ENCODE measurements around the gene NOC2L.
A peak's percentile ranks its signal among the peaks of the same experiment; 100 is the strongest.

Gene NOC2L

GRCh38 chr1:913491-914130 is 45.4 kb downstream of the NOC2L start:
- no peak for DNase-seq

DNA sequence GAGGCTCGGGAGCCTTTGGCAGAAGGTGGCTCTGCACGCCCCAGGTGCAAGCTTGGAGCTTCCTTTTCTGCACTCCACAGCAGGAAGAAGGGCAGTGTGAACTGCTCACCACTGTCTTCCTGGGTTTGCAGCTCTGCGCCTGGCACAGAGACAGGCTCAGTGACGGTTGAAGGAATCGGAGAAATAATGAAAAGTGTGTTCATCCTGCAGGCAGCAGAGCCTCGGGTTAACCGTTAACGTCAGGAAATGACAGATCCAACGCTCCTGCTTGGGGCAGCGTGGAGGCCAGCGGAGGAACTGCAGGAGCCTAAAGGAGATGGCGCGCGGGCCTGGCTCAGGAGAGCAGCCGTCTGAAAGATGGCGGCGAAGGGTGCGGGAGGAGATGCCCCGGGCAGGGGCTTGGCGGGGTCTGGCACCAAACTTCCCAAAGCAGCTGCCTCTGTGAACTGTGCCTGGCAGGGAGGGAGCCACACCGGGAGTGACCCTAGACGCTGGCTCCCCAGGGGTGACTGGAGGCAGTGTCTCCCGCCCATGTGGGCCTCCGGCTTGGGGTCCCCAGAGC is 46.2 kb downstream of the NOC2L start:
- DNase-seq, result peak; percentile 16

- DNase-seq, result no peak
Measured at GRCh38 chr1:911875-912739, 46.9 kb downstream of the NOC2L start.

GRCh38 chr1:910881-911721 is 48.0 kb downstream of the NOC2L start:
- DNase-seq, result no peak

- no peak for DNase-seq
Measured at GRCh38 chr1:910311-910880, 48.7 kb downstream of the NOC2L start.

- no peak for DNase-seq
Measured at GRCh38 chr1:909861-910310, 49.2 kb downstream of the NOC2L start.

DNA sequence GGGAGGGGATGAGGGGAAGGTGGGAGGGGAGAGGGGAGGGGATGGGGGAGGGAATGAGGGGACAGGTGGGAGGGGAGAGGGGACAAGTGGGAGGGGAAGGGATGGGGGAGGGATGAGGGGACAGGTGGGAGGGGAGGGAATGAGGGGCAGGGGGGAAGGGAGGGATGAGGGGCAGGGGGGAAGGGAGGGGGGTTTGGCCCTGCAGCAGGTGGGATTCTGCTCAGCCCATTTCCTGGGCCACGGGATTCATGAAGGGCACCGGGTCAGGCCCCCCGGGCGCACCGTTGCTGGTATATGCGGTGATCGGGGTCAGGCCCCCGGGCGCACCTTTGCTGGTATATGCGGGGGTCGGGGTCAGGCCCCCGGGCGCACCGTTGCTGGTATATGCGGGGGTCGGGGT is 50.4 kb downstream of the NOC2L start:
- DNase-seq, result no peak

DNA sequence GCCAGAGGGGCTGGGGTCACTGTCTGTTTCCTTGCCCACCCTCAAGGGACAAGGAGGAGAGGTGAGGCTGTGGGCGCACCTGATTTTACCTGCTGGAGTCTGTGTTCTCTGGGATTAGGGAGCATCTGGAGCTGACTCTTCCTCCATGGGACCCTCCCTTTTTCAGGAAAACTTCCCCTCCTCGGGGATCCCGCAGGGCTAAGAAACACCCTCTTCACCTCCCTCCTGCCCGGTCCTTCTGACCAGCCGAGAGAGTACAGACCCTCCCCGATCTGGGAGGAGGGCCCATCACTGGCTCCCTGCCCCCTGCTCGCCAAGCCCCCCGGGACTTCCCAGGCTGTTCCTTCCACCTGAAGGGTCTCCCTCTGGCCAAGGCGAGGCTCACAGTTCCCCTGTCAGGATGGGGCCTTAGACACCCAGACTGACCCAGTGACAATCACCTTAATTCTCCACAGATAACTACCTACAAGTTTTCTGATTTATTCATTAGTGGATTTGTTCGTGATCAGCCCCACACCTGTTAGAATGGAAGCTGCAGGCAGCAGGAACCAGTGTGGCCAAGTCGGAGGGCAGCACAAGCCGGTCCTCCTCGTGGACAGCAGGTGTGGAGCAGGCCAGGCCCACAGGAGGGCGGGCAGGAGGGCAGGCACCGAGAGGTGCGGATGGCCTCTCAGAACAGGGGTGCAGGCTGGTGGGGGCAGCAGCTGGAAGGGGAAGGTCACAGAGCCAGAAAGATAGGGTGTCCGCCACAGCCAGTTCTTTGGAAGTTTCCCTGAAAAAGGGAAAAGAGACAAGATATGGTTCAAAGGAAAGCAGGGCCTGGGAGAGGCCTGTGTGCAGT is 51.2 kb downstream of the NOC2L start:
- DNase-seq, result no peak

DNA sequence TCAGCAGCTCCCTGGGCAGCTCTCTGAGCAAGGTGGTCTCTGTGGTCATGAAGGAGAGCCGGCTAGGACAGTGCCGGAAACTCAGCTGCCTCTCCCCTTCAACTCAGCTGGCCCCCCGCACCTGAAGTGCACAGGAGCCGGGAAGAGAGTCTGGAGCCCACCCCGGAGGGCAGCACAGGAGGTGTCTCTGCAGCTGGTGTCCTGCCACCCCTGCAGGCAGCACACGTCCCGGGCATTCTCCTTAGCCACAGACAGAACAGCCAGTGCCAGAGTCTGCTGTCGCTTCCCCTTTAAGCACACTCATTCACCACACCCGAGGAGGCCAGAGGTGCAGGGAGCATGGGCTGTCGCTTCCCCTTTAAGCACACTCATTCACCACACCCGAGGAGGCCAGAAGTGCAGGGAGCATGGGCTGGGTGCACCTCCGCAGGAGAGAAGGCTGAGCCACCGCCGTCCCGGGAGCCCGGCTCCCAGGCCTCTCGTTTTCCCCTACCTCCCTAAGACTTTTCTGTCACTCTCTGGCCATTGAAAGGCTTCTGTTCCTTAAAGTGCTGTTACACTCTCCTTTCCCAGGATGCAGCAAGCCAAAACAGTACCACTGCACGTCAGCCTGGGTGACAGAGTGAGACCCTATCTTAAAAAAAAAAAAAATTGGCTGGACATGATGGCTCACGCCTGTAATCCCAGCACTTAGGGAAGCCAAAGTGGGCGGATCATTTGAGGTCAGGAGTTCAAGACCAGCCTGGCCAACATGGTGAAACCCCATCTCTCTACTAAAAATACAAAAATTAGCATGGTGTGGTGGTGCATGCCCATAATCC is 52.2 kb downstream of the NOC2L start:
- DNase-seq, result no peak

GRCh38 chr1:905811-906599 is 53.1 kb downstream of the NOC2L start:
- DNase-seq, result no peak

- no peak for DNase-seq
Measured at GRCh38 chr1:905071-905749, 53.8 kb downstream of the NOC2L start.

GRCh38 chr1:904310-904950 is 54.6 kb downstream of the NOC2L start:
- peak; percentile 69 for DNase-seq

DNA sequence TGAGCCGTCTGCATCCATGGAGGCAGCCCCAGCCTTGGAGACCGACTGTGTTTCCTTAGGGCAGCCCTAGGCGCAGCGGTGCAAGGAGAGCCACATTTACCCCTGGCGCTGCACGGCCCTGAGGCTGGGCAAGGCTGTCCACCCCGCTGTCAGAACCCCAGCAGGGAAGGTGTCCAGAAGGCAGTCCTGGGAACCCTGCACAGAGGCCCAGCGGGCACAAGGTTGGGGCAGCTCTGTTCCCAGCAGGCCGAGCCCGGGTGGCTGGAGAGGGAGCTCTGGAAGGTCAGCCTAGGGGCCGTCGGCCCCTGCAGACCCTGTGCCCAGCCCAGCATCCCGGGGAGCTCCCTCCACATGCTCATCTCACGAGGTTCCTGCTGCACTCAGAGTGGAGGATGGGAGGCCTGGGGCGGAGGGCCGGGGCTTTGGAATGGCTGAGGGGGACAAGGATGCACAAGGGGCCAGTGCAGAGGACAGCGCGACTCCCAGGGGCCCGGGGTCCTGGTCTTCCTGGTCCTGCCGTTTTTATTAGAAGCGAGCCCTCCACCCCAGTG is 55.3 kb downstream of the NOC2L start:
- no peak for DNase-seq

DNA sequence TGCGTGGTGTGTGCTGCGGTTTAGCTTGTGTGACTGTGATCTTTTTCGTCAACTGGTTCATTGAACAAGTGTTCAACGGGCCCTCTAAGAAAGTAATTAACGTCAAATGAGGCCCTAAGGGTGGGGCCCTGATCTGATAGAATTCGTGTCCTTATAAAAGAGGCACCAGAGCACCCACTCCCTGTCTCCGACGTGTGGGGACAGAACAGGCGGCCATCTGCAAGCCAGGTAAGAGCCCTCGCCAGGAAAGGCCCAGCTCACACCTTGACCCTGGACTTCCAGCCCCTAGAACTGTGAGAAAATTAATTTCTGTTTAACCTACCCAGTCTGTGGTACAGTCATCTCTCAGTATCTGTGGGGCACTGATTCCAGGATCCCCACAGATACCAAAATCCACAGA is 55.8 kb downstream of the NOC2L start:
- no peak for DNase-seq

DNA sequence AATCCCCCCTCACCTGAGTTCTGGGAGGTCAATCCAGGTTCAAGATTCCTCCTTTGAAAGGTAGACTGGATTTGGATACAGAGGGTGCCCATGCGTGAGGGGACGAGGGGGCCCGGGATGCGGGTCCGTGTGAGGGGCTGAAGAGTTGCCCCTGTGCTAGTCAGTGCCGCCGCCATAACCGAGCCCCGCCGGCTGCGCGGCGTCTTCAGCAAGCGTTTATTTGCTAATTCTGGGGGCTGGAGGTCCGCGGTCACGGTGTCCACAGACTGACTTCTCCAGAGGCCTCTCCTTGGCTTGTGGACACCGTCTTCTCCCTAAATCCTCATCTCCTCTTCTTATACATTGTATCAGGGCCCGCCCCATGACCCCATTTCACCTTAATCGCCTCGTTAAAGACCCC is 56.3 kb downstream of the NOC2L start:
- DNase-seq, result no peak

GRCh38 chr1:901108-901859 is 57.8 kb downstream of the NOC2L start:
- no peak for DNase-seq

GRCh38 chr1:899636-900317 is 59.3 kb downstream of the NOC2L start:
- DNase-seq, result no peak
